PC-9 (cell line): ENCODE measurements around the gene AGXT. TPM values are rescaled to one million over a fixed set of nuclear protein-coding genes. Genes with fewer than 3 reads are reported as not detected.

ENCODE experiments used
- BruUV-seq: library from RNA; stranded (reverse); fragments of 400-500 nt; replicated peaks from 2 replicates; lab custom pipeline; 2021; lab: Mats Ljungman, UMichigan
- CTCF ChIA-PET: fragments of 300-600 bp; sonication (Branson Sonifier 250); formaldehyde crosslinking; loops from one replicate; lab custom pipeline; 2022; ENCODE audit warnings: antibody characterized with exemption; lab: Charles Lee
- POLR2A ChIA-PET: fragments of 300-600 bp; sonication (Branson Sonifier 250); formaldehyde crosslinking; loops from one replicate; lab custom pipeline; 2022; ENCODE audit warnings: antibody characterized with exemption; ENCODE audit not compliant: unreplicated experiment; lab: Charles Lee
- DNase-seq, 2 experiments: peaks; one replicate each; pipeline versions ENCODE4 v3.0.0 to v3.0.0-alpha.2; 2015 to 2022; ENCODE audit warnings: mixed read lengths in 1 of 2
- H2AFZ ChIP-seq: fragments of 200-600 bp; sonication (generic); 2 replicates; pipeline ENCODE4 v1.8.1; 2017; ENCODE audit warnings: antibody characterized with exemption
- H3F3A ChIP-seq: fragments of 200-600 bp; sonication (generic); 2 replicates; pipeline ENCODE4 v1.8.1; 2017; ENCODE audit warnings: antibody characterized with exemption, mild to moderate bottlenecking, low read depth; ENCODE audit not compliant: insufficient read depth
- H3K27ac ChIP-seq: fragments of 200-600 bp; sonication (generic); 2 replicates; pipeline ENCODE4 v1.6.1; 2016; ENCODE audit warnings: mixed run types
- H3K27me3 ChIP-seq: fragments of 200-600 bp; sonication (generic); 2 replicates; pipeline ENCODE4 v1.6.1; 2016; ENCODE audit warnings: low read depth, mixed run types; ENCODE audit not compliant: insufficient read depth
- H3K36me3 ChIP-seq: fragments of 200-600 bp; sonication (generic); 2 replicates; pipeline ENCODE4 v1.6.1; 2016; ENCODE audit warnings: low read depth, mixed run types
- H3K4me1 ChIP-seq: fragments of 200-600 bp; sonication (generic); replicated peaks from 2 replicates; pipeline ENCODE4 v1.6.1; 2016; ENCODE audit warnings: mixed run types; ENCODE audit not compliant: insufficient read depth
- H3K4me2 ChIP-seq: fragments of 200-600 bp; sonication (generic); 2 replicates; pipeline ENCODE4 v1.6.1; 2017; ENCODE audit warnings: mixed run types
- H3K4me3 ChIP-seq: fragments of 200-600 bp; sonication (generic); 2 replicates; pipeline ENCODE4 v1.6.1; 2016; ENCODE audit warnings: mixed run types
- H3K79me2 ChIP-seq: fragments of 200-600 bp; sonication (generic); 2 replicates; pipeline ENCODE4 v1.6.1; 2017; ENCODE audit warnings: low read depth, mixed run types
- H3K9me2 ChIP-seq: fragments of 200-600 bp; sonication (generic); 2 replicates; pipeline ENCODE4 v1.8.1; 2017; ENCODE audit warnings: mild to moderate bottlenecking; ENCODE audit not compliant: insufficient read depth
- H3K9me3 ChIP-seq: fragments of 200-600 bp; sonication (generic); 2 replicates; pipeline ENCODE4 v1.8.1; 2016; ENCODE audit warnings: low read depth; ENCODE audit not compliant: insufficient read depth
- H4K20me1 ChIP-seq: fragments of 200-600 bp; sonication (generic); 2 replicates; pipeline ENCODE4 v1.8.1; 2017; ENCODE audit not compliant: insufficient read depth
- EZH2 ChIP-seq: fragments of 200-600 bp; sonication (generic); IDR thresholded peaks from 2 replicates; pipeline ENCODE4 v1.8.0; 2017; ENCODE audit warnings: antibody characterized with exemption, low read depth
- intact Hi-C: fragments of 100-400 bp; cut with micrococcal nuclease; formaldehyde crosslinking; loops from one replicate; pipeline ENCODE4 v1.10.0; 2022; ENCODE audit not compliant: unreplicated experiment
- total RNA-seq: library from RNA; stranded (reverse); gene quantifications from 2 replicates; pipeline ENCODE4 v1.2.3, GENCODE V29; 2021
- TF ChIP-seq, protein P1 (sequence below): fragments of 200-600 bp; sonication (generic); conservative IDR thresholded peaks from 2 replicates; pipeline ENCODE4 v1.6.1; 2017; ENCODE audit warnings: mixed run types, antibody characterized with exemption, mild to moderate bottlenecking, moderate library complexity

The AGXT gene
- total RNA-seq, 1 experiment from 2014 or later, result not detected

- Histone ChIP-seq H3K9me3 (no peaks in the 10 kb centered on the region), H3K9me2 (no peaks in the 10 kb centered on the region), H3K4me2 (no peak overlapping the region), H3K27me3 (no peaks in the 10 kb centered on the region; the same call in 1 of the 2 replicates), H3K36me3 (no peaks in the 10 kb centered on the region), H3K27ac (no peak overlapping the region), H3K79me2 (no peaks in the 10 kb centered on the region), H3F3A (peaks cover 16% of the 10 kb centered on the region), H3K4me1 (no peaks in the 10 kb centered on the region), H3K4me3 (no peak overlapping the region), H4K20me1 (no peaks in the 10 kb centered on the region), H2AFZ (no peak overlapping the region)
- TF ChIP-seq, protein P1, sequence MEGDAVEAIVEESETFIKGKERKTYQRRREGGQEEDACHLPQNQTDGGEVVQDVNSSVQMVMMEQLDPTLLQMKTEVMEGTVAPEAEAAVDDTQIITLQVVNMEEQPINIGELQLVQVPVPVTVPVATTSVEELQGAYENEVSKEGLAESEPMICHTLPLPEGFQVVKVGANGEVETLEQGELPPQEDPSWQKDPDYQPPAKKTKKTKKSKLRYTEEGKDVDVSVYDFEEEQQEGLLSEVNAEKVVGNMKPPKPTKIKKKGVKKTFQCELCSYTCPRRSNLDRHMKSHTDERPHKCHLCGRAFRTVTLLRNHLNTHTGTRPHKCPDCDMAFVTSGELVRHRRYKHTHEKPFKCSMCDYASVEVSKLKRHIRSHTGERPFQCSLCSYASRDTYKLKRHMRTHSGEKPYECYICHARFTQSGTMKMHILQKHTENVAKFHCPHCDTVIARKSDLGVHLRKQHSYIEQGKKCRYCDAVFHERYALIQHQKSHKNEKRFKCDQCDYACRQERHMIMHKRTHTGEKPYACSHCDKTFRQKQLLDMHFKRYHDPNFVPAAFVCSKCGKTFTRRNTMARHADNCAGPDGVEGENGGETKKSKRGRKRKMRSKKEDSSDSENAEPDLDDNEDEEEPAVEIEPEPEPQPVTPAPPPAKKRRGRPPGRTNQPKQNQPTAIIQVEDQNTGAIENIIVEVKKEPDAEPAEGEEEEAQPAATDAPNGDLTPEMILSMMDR, result no peak
- no peak for TF ChIP-seq EZH2
- BruUV-seq, result no TSS peak
- ChIA-PET CTCF (no interaction called here), POLR2A (no interaction called here)
- DNase-seq, result no peak
- intact Hi-C loops, result no loop called here
These were observed 53.3 kb downstream of the AGXT start for GRCh38 chr2:240921995-240922244.

DNA sequence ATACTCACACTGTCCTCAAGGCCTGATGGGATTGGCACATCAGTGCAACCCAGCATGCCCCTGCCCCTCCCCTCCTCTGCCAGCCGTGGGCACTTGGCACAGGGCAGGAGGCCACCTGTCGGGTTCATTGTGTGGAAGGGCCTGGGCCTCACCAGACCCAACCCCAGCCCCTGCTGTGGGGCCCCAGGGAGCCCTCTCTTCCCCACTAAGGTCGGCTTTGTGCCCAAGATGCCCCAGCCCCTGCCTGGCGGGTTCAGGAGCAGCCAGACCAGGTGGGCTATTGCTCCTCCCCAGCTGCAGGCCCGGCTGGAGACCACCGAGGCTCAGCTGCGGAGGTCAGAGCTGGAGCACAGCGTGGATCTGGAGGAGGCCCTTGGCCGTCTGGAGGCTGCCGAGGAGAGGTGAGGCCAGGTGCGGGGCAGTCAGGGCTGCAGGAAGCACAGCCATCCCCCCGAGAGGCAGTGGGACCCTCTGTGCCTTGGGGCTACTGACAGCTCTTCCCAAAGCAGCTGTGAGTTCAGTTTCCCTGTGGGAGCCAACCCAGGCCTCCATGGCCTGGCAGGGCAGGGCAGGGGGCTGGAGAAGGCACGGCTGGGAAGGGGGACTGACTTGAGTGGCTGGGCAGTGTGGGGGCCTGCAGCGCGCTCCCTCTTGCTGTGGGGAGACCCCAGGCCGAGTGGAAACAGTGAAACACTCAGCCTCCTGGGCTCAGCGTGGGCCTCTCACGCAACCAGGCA lies 53.8 kb downstream of the AGXT start:
- H3F3A ChIP-seq, result peaks cover 21% of the 10 kb centered on the region
- no peak overlapping the region for H3K27ac ChIP-seq
- H2AFZ ChIP-seq, result no peak overlapping the region
- no peaks in the 10 kb centered on the region; the same call in 1 of the 2 replicates for H3K27me3 ChIP-seq
- no peaks in the 10 kb centered on the region for H3K9me2 ChIP-seq
- BruUV-seq, result no TSS peak
- TF ChIP-seq, protein P1, result no peak
- TF ChIP-seq EZH2, result no peak
- H4K20me1 ChIP-seq, result no peaks in the 10 kb centered on the region
- no peaks in the 10 kb centered on the region for H3K79me2 ChIP-seq
- H3K36me3 ChIP-seq, result no peaks in the 10 kb centered on the region
- H3K4me3 ChIP-seq, result no peak overlapping the region
- ChIA-PET CTCF (no interaction called here), POLR2A (no interaction called here)
- DNase-seq, result no peak
- H3K9me3 ChIP-seq, result no peaks in the 10 kb centered on the region
- intact Hi-C loops, result no loop called here
- no peak overlapping the region for H3K4me2 ChIP-seq
- H3K4me1 ChIP-seq, result no peaks in the 10 kb centered on the region

GRCh38 chr2:240922982-240923537 lies 54.4 kb downstream of the AGXT start:
- H3K79me2 ChIP-seq, result no peaks in the 10 kb centered on the region
- no peaks in the 10 kb centered on the region for H4K20me1 ChIP-seq
- H3K9me2 ChIP-seq, result no peaks in the 10 kb centered on the region
- H3K4me3 ChIP-seq, result no peak overlapping the region
- peaks cover 6% of the 10 kb centered on the region; the same call in 1 of the 2 replicates for H3K27me3 ChIP-seq
- H3F3A ChIP-seq, result peaks cover 21% of the 10 kb centered on the region
- POLR2A ChIA-PET, result no interaction called here
- H3K4me2 ChIP-seq, result no peak overlapping the region
- TF ChIP-seq, protein P1, result no peak
- TF ChIP-seq EZH2, result no peak
- DNase-seq, result no peak
- H3K27ac ChIP-seq, result no peak overlapping the region
- no peaks in the 10 kb centered on the region for H3K36me3 ChIP-seq
- H3K9me3 ChIP-seq, result no peaks in the 10 kb centered on the region
- no peaks in the 10 kb centered on the region for H3K4me1 ChIP-seq
- CTCF ChIA-PET, result no interaction called here
- intact Hi-C loops, result no loop called here
- H2AFZ ChIP-seq, result no peak overlapping the region
- BruUV-seq, result no TSS peak
